ENCODE data around the gene BARX2. TPM values are rescaled to one million over a fixed set of nuclear protein-coding genes. Genes with fewer than 3 reads are reported as not detected.

The BARX2 gene
- total and polyA plus RNA-seq, 4 experiments from 2014 or later, result not detected

GRCh38 chr11:129460714-129461113 is 85.1 kb downstream of the BARX2 start:
- no peaks in the 10 kb centered on the region for H3K4me1 Mint-ChIP-seq
- ChIA-PET POLR2A (ENCODE audit: partially characterized antibody) (no interaction called here), CTCF (ENCODE audit: partially characterized antibody) (no interaction called here)
- H3K9me3 Mint-ChIP-seq, result peaks cover 0 to 17% (median 8%) of the 10 kb centered on the region in 8 donors
- H3K36me3 Mint-ChIP-seq, result peaks cover 0 to 2% of the 10 kb centered on the region in 2 donors
- H3K4me3 Mint-ChIP-seq, result no peak overlapping the region
- intact Hi-C loops (cut with micrococcal nuclease), result no loop called here
- H3K27me3 ChIP-seq (ENCODE audit: insufficient read depth, low read length), result no peaks in the 10 kb centered on the region
- no peaks in the 10 kb centered on the region for H3K27me3 Mint-ChIP-seq
- no peak for DNase-seq
- no peaks in the 10 kb centered on the region for H3K36me3 ChIP-seq (ENCODE audit: insufficient read depth, low read length)
- no peak overlapping the region for H3K27ac Mint-ChIP-seq
- no peak overlapping the region for H3K27ac ChIP-seq (ENCODE audit: low read depth, low read length)
- H3K9me3 ChIP-seq (ENCODE audit: control insufficient read depth in 1 of 2, low read length in 2 of 2), result no peaks in the 10 kb centered on the region
- H3K4me3 ChIP-seq (ENCODE audit: low read length in 2 of 2), result no peak overlapping the region
- H3K4me1 ChIP-seq (ENCODE audit: insufficient read depth, low read length), result no peaks in the 10 kb centered on the region

- Histone ChIP-seq H3K27ac (ENCODE audit: low read depth, low read length) (no peak overlapping the region), H3K9me3 (ENCODE audit: control insufficient read depth in 1 of 2, low read length in 2 of 2) (no peaks in the 10 kb centered on the region), H3K36me3 (ENCODE audit: insufficient read depth, low read length) (no peaks in the 10 kb centered on the region), H3K4me3 (ENCODE audit: low read length in 2 of 2) (no peak overlapping the region), H3K4me1 (ENCODE audit: insufficient read depth, low read length) (no peaks in the 10 kb centered on the region), H3K27me3 (ENCODE audit: insufficient read depth, low read length) (no peaks in the 10 kb centered on the region)
- H3K27me3 Mint-ChIP-seq, result peaks cover 0 to 2% of the 10 kb centered on the region in 2 donors
- intact Hi-C loops (cut with micrococcal nuclease), result no loop called here
- CTCF ChIA-PET (ENCODE audit: partially characterized antibody), result no interaction called here
- peaks cover 0 to 5% (median under 1%) of the 10 kb centered on the region in 8 donors for H3K9me3 Mint-ChIP-seq
- H3K27ac Mint-ChIP-seq, result no peak overlapping the region
- POLR2A ChIA-PET (ENCODE audit: partially characterized antibody), result no interaction called here
- H3K36me3 Mint-ChIP-seq, result no peaks in the 10 kb centered on the region
- no peak overlapping the region for H3K4me3 Mint-ChIP-seq
- H3K4me1 Mint-ChIP-seq, result no peaks in the 10 kb centered on the region
- DNase-seq, result no peak
Measured at GRCh38 chr11:129484068-129484467, 108.4 kb downstream of the BARX2 start.

- ChIA-PET CTCF (ENCODE audit: partially characterized antibody) (no interaction called here), POLR2A (ENCODE audit: partially characterized antibody) (no interaction called here)
- no peaks in the 10 kb centered on the region for H3K36me3 ChIP-seq (ENCODE audit: insufficient read depth, low read length)
- no peak overlapping the region for H3K4me3 ChIP-seq (ENCODE audit: low read length in 2 of 2)
- Mint-ChIP-seq H3K27ac (no peak overlapping the region), H3K36me3 (no peaks in the 10 kb centered on the region), H3K9me3 (peaks cover 0 to 10% (median 3%) of the 10 kb centered on the region in 8 donors), H3K4me3 (no peak overlapping the region), H3K27me3 (peaks cover 2 to 6% of the 10 kb centered on the region in 2 donors), H3K4me1 (no peaks in the 10 kb centered on the region)
- intact Hi-C loops (cut with micrococcal nuclease), result no loop called here
- no peaks in the 10 kb centered on the region for H3K9me3 ChIP-seq (ENCODE audit: control insufficient read depth in 1 of 2, low read length in 2 of 2)
- no peaks in the 10 kb centered on the region for H3K4me1 ChIP-seq (ENCODE audit: insufficient read depth, low read length)
- DNase-seq, result no peak
- no peaks in the 10 kb centered on the region for H3K27me3 ChIP-seq (ENCODE audit: insufficient read depth, low read length)
- no peak overlapping the region for H3K27ac ChIP-seq (ENCODE audit: low read depth, low read length)
Measured at GRCh38 chr11:129489249-129489648, 113.6 kb downstream of the BARX2 start.

- intact Hi-C loops (cut with micrococcal nuclease), result no loop called here
- H3K4me3 Mint-ChIP-seq, result no peak overlapping the region
- Histone ChIP-seq H3K27me3 (ENCODE audit: insufficient read depth, low read length) (no peaks in the 10 kb centered on the region), H3K36me3 (ENCODE audit: insufficient read depth, low read length) (no peaks in the 10 kb centered on the region), H3K27ac (ENCODE audit: low read depth, low read length) (no peak overlapping the region), H3K4me1 (ENCODE audit: insufficient read depth, low read length) (no peaks in the 10 kb centered on the region), H3K4me3 (ENCODE audit: low read length in 2 of 2) (no peak overlapping the region), H3K9me3 (ENCODE audit: control insufficient read depth in 1 of 2, low read length in 2 of 2) (no peaks in the 10 kb centered on the region)
- no peaks in the 10 kb centered on the region for H3K4me1 Mint-ChIP-seq
- CTCF ChIA-PET (ENCODE audit: partially characterized antibody), result no interaction called here
- H3K27ac Mint-ChIP-seq, result no peak overlapping the region
- POLR2A ChIA-PET (ENCODE audit: partially characterized antibody), result no interaction called here
- no peak for DNase-seq
- no peaks in the 10 kb centered on the region for H3K36me3 Mint-ChIP-seq
- H3K9me3 Mint-ChIP-seq, result peaks cover 0 to 10% (median 3%) of the 10 kb centered on the region in 8 donors
- peaks cover 2 to 6% of the 10 kb centered on the region in 2 donors for H3K27me3 Mint-ChIP-seq
Measured at GRCh38 chr11:129490004-129490403, 114.4 kb downstream of the BARX2 start.

GRCh38 chr11:129493746-129494145 is 118.1 kb downstream of the BARX2 start:
- intact Hi-C loops (cut with micrococcal nuclease), result no loop called here
- Mint-ChIP-seq H3K27me3 (peaks cover under 1 to 9% of the 10 kb centered on the region in 2 donors), H3K4me3 (no peak overlapping the region), H3K36me3 (no peaks in the 10 kb centered on the region), H3K4me1 (no peaks in the 10 kb centered on the region), H3K27ac (no peak overlapping the region), H3K9me3 (peaks cover under 1 to 19% (median 8%) of the 10 kb centered on the region in 8 donors)
- no peaks in the 10 kb centered on the region for H3K27me3 ChIP-seq (ENCODE audit: insufficient read depth, low read length)
- ChIA-PET CTCF (ENCODE audit: partially characterized antibody) (no interaction called here), POLR2A (ENCODE audit: partially characterized antibody) (no interaction called here)
- no peak overlapping the region for H3K27ac ChIP-seq (ENCODE audit: low read depth, low read length)
- no peaks in the 10 kb centered on the region for H3K4me1 ChIP-seq (ENCODE audit: insufficient read depth, low read length)
- no peak overlapping the region for H3K4me3 ChIP-seq (ENCODE audit: low read length in 2 of 2)
- DNase-seq, result no peak
- H3K9me3 ChIP-seq (ENCODE audit: control insufficient read depth in 1 of 2, low read length in 2 of 2), result no peaks in the 10 kb centered on the region
- H3K36me3 ChIP-seq (ENCODE audit: insufficient read depth, low read length), result no peaks in the 10 kb centered on the region

Other genes with a start within 250 kb of the BARX2 start
- 1 to 10 TPM; 6.5 to 9.6 TPM for gene ARHGAP32, start 183.5 kb upstream of the BARX2 start, total RNA-seq
- 1 to 10 TPM in 1 of 2 donors, under 1 TPM in 1; 0.18 to 1.4 TPM for gene ARHGAP32, start 183.5 kb upstream of the BARX2 start, polyA plus RNA-seq